K562 (cell line): ENCODE measurements around the gene MN1. TPM values are rescaled to one million over a fixed set of nuclear protein-coding genes. Genes with fewer than 3 reads are reported as not detected.

Source experiments
- ATAC-seq: fragments of 200-7000 bp; cut with Tn5 transposase; 3 replicates; pipeline ENCODE4 v1.9.1; 2020; ENCODE audit warnings: moderate library complexity
- BruUV-seq: library from RNA; stranded (reverse); fragments of 400-500 nt; replicated peaks from 2 replicates; lab custom pipeline; 2021; lab: Mats Ljungman, UMichigan
- CTCF ChIA-PET: fragments of 300-600 bp; formaldehyde crosslinking; extraction: SDS; loops from one replicate; lab custom pipeline; 2021; ENCODE audit warnings: low intra/inter-chr PET ratio; lab: Yijun Ruan, JAX
- POLR2A ChIA-PET: fragments of 300-600, 350-650 bp; sonication (Branson Sonifier 250); formaldehyde crosslinking; extraction: SDS; loops from one replicate; lab custom pipeline; 2021; ENCODE audit warnings: antibody characterized with exemption, inconsistent platforms; lab: Yijun Ruan, JAX
- DNase-seq, 4 experiments: peaks; one replicate each; pipeline versions ENCODE4 v3.0.0 to v3.0.0-alpha.2; 2011 to 2018; ENCODE audit warnings: low spot score in 3 of 4, mixed read lengths in 3 of 4; ENCODE audit errors: extremely low read depth in 1 of 4
- FAIRE-seq: peaks from 2 replicates; lab custom pipeline; 2011; peaks lifted over from hg19 to GRCh38; lab: Jason Lieb, UNC
- H2AFZ ChIP-seq: 2 replicates; pipeline ENCODE4 v1.6.0; 2011; ENCODE audit warnings: low read depth, low read length, control low read depth, inconsistent platforms
- H3K27ac ChIP-seq: fragments of 200-600 bp; 3 replicates; pipeline ENCODE4 v1.8.0; 2011; ENCODE audit warnings: low read depth, mild to moderate bottlenecking, control low read depth, inconsistent platforms, low read length, moderate library complexity, mixed read lengths; ENCODE audit errors: extremely low read depth
- H3K27me3 ChIP-seq, 2 experiments: fragments of 300-600 bp in 1 of 2; 2 replicates in 1 of 2; 3 replicates in 1 of 2; pipeline versions ENCODE4 v1.6.0 to v1.8.0; 2011; ENCODE audit warnings: inconsistent platforms in 2 of 2, low read length in 2 of 2, mild to moderate bottlenecking in 1 of 2, mixed read lengths in 1 of 2, moderate library complexity in 1 of 2; ENCODE audit not compliant: control insufficient read depth in 2 of 2, insufficient read depth in 2 of 2
- H3K36me3 ChIP-seq: fragments of 300-600 bp; 3 replicates; pipeline ENCODE4 v1.8.0; 2011; ENCODE audit warnings: mild to moderate bottlenecking, low read length, inconsistent platforms; ENCODE audit not compliant: control insufficient read depth, insufficient read depth
- H3K4me1 ChIP-seq, 2 experiments: fragments of 200-600 bp in 1 of 2; replicated peaks in 1 of 2; 2 replicates in 1 of 2; 3 replicates in 1 of 2; pipeline versions ENCODE4 v1.5.1 to v1.8.0; 2011; ENCODE audit warnings: inconsistent platforms in 2 of 2, low read length in 2 of 2, mild to moderate bottlenecking in 1 of 2, mixed read lengths in 1 of 2, moderate library complexity in 1 of 2; ENCODE audit not compliant: control insufficient read depth in 2 of 2, insufficient read depth in 2 of 2
- H3K4me2 ChIP-seq: 2 replicates; pipeline ENCODE4 v1.6.1; 2011; ENCODE audit warnings: low read length, control low read depth, inconsistent platforms, mixed read lengths; ENCODE audit not compliant: insufficient read depth
- H3K4me3 ChIP-seq: fragments of 200-600 bp; sonication (generic), shearing (Covaris generic); 2 replicates; pipeline ENCODE4 v1.5.1; 2016; ENCODE audit warnings: control low read depth, inconsistent platforms
- H3K79me2 ChIP-seq: fragments of 200-600 bp; 3 replicates; pipeline ENCODE4 v1.8.0; 2011; ENCODE audit warnings: low read length, inconsistent platforms; ENCODE audit not compliant: control insufficient read depth, insufficient read depth
- H3K9ac ChIP-seq, 2 experiments: 2 replicates each; pipeline versions ENCODE4 v1.6.0 to v1.6.1; 2011; ENCODE audit warnings: low read depth in 2 of 2, low read length in 2 of 2, control low read depth in 1 of 2, inconsistent platforms in 1 of 2, mild to moderate bottlenecking in 1 of 2, mixed read lengths in 1 of 2; ENCODE audit not compliant: insufficient read depth in 1 of 2
- H3K9me1 ChIP-seq: one replicate; pipeline ENCODE4 v1.6.0; 2011; ENCODE audit warnings: inconsistent platforms, mild to moderate bottlenecking, low read length, moderate library complexity; ENCODE audit not compliant: control insufficient read depth, insufficient read depth
- H3K9me3 ChIP-seq: replicated peaks from 2 replicates; pipeline ENCODE4 v1.5.1; 2011; ENCODE audit warnings: low read depth, low read length, inconsistent platforms; ENCODE audit not compliant: control insufficient read depth, insufficient read depth
- H4K20me1 ChIP-seq: replicated peaks from 2 replicates; pipeline ENCODE4 v1.6.1; 2011; ENCODE audit warnings: low read length, inconsistent platforms, mixed read lengths; ENCODE audit not compliant: control insufficient read depth, insufficient read depth
- DMBX1 ChIP-seq: fragments of 250-450 bp; sonication (Bioruptor Pico); IDR thresholded peaks from 2 replicates; pipeline ENCODE4 v1.8.0; 2022; ENCODE audit warnings: inconsistent platforms, mild to moderate bottlenecking, moderate library complexity, borderline replicate concordance
- ILK ChIP-seq: fragments of 450-650 bp; IDR thresholded peaks from 2 replicates; pipeline ENCODE4 v1.6.1; 2016; ENCODE audit warnings: missing genetic modification characterization, low read depth, mild to moderate bottlenecking, missing compliant biosample characterization, moderate library complexity, borderline replicate concordance
- MAFF ChIP-seq: IDR thresholded peaks from 2 replicates; pipeline ENCODE4 v1.6.1; 2012; ENCODE audit warnings: low read length, improper control_type of control experiment
- MED1 ChIP-seq: sonication (generic); formaldehyde crosslinking; IDR thresholded peaks from 2 replicates; pipeline ENCODE4 v1.8.1; 2023; ENCODE audit warnings: missing genetic modification reagents, borderline replicate concordance
- RAD51 ChIP-seq: fragments of 450-650 bp; IDR thresholded peaks from 2 replicates; pipeline ENCODE4 v1.7.1; 2016; ENCODE audit warnings: low read depth, mild to moderate bottlenecking, borderline replicate concordance
- RBM22 ChIP-seq: fragments of 200-400 bp; formaldehyde crosslinking; IDR thresholded peaks from 2 replicates; pipeline ENCODE4 v1.6.1; 2018; ENCODE audit warnings: low read length, low read depth; ENCODE audit not compliant: poor library complexity, severe bottlenecking
- RBM34 ChIP-seq: fragments of 200-400 bp; formaldehyde crosslinking; IDR thresholded peaks from 2 replicates; pipeline ENCODE4 v1.6.1; 2018; ENCODE audit warnings: low read length, borderline replicate concordance; ENCODE audit not compliant: insufficient read depth
- SAP30 ChIP-seq: fragments of 200-600 bp; sonication (generic); IDR thresholded peaks from 2 replicates; pipeline ENCODE4 v1.6.1; 2012; ENCODE audit warnings: borderline replicate concordance, low read depth, mild to moderate bottlenecking, moderate library complexity, low read length, control low read depth, inconsistent platforms; ENCODE audit not compliant: insufficient read depth, poor library complexity, severe bottlenecking
- TBL1XR1 ChIP-seq, 2 experiments: IDR thresholded peaks; 2 replicates each; pipeline ENCODE4 v1.6.1; 2012; ENCODE audit warnings: improper control_type of control experiment in 2 of 2, low read length in 2 of 2, mild to moderate bottlenecking in 1 of 2
- U2AF1 ChIP-seq: fragments of 200-400 bp; formaldehyde crosslinking; optimal IDR thresholded peaks from 2 replicates; pipeline ENCODE3; 2017; ENCODE audit warnings: mild to moderate bottlenecking, low read depth, low read length, moderate library complexity
- ZEB2 ChIP-seq: fragments of 450-650 bp; IDR thresholded peaks from 2 replicates; pipeline ENCODE4 v1.6.1; 2016
- WGBS: fragments of 100-300 bp; shearing (Covaris generic); methylation state at CpG from one replicate; pipeline ENCODE4 v1.1.6; 2016; ENCODE audit warnings: low coverage, mixed read lengths; ENCODE audit not compliant: insufficient coverage; ENCODE audit errors: missing lambda C conversion rate; 5-methylcytosine and 5-hydroxymethylcytosine counted together
- in situ Hi-C: fragments of 300-500 bp; cut with MboI; formaldehyde crosslinking; loops from 4 replicates; pipeline ENCODE4 v1.15.0; 2018; ENCODE audit warnings: inconsistent platforms, mixed read lengths
- intact Hi-C: fragments of 100-400 bp; cut with micrococcal nuclease; formaldehyde crosslinking; loops from 2 replicates; pipeline ENCODE4 v1.14.2; 2022
- polyA plus RNA-seq, 8 experiments: library from polyadenylated mRNA; depleted of rRNA in 4 of 8; stranded (reverse) in 5 of 8; unstranded in 3 of 8; fragments of >200 nt; fragmentation: Nextera tagmentation in 2 of 8; fragmentation: Illumina TruSeq in 1 of 8; extraction: Ambion mirVana in 2 of 8; extraction: Trizol in 1 of 8; gene quantifications; 2 replicates each; pipeline versions ENCODE4 v1.2.1 to v1.2.3, GENCODE V29; 2011 to 2014; ENCODE audit warnings: inconsistent platforms in 1 of 8, missing spikeins in 1 of 8
- total RNA-seq, 7 experiments: library from RNA; depleted of rRNA in 6 of 7; stranded (reverse); fragments of >200 nt in 6 of 7; fragmentation: Illumina TruSeq in 2 of 7; extraction: Trizol in 2 of 7; gene quantifications; 2 replicates each; pipeline versions ENCODE4 v1.2.1 to v1.2.3, GENCODE V29; 2011 to 2021; ENCODE audit warnings: low replicate concordance in 1 of 7
- TF ChIP-seq, protein P1 (sequence below): sonication (generic); formaldehyde crosslinking; IDR thresholded peaks from 2 replicates; pipeline ENCODE4 v1.8.1; 2023; ENCODE audit warnings: mild to moderate bottlenecking, missing genetic modification reagents
- TF ChIP-seq, protein P2 (sequence below): fragments of 250-450 bp; sonication (Bioruptor Pico); IDR thresholded peaks from 2 replicates; pipeline ENCODE4 v1.5.0; 2021; ENCODE audit warnings: mild to moderate bottlenecking, moderate library complexity
- TF ChIP-seq, protein P3 (sequence below), 3 experiments: IDR thresholded peaks in 2 of 3; conservative IDR thresholded peaks in 1 of 3; 2 replicates each; pipeline ENCODE4 v1.5.1; 2011 to 2012; ENCODE audit warnings: low read length in 3 of 3, mild to moderate bottlenecking in 3 of 3, control low read depth in 2 of 3, improper control_type of control experiment in 1 of 3, inconsistent platforms in 1 of 3, low read depth in 1 of 3, mixed read lengths in 1 of 3, moderate library complexity in 1 of 3; ENCODE audit not compliant: insufficient read depth in 2 of 3

MN1 gene
- total and polyA plus RNA-seq, 9 of the 15 experiments (the other 6 are each of a cell fraction or from before 2014, with no cell fraction given): under 0.01 to 0.05 (median 0.03) TPM; not detected in 5

DNA sequence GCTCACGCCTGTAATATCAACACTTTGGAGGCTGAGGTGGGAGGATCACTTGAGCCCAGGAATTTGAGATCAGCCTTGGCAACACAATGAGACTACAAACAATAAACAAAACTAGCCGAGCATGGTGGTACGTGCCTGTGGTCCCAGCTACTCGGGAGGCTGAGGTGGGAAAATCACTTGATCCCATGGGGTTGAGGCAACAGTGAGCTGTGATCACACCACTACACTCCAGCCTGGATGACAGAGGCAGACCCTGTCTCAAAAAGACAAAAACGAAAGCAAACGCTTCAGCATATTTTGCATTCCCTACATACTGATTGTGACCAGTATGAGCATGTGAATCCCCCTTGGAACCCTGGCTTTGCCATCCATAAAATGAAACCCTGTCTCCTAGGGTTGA, 33.9 kb upstream of the MN1 start:
- FAIRE-seq (no peak), ATAC-seq (no peak), DNase-seq (no peak)
- H3K9me3 ChIP-seq: no peaks in the 10 kb centered on the region
- H3K9me1 ChIP-seq: no peaks in the 10 kb centered on the region
- POLR2A ChIA-PET: no interaction called here
- no peaks in the 10 kb centered on the region; a peak in 1 of 5 replicates for H3K27me3 ChIP-seq
- WGBS: 53% methylated on average over 6 of the region's 6 CpGs
- no peak overlapping the region for H2AFZ ChIP-seq
- no peak overlapping the region for H3K4me3 ChIP-seq
- TF ChIP-seq RBM22 (no peak), ZEB2 (no peak), RAD51 (no peak), SAP30 (no peak), MED1 (CRISPR knock-in tag) (no peak), DMBX1 (CRISPR knock-in tag) (no peak), TBL1XR1 (IDR thresholded peaks at IDR 0.05; ENCODE audit: low read length in 2 of 2) (no peak), ILK (tag) (no peak), RBM34 (no peak), MAFF (no peak), U2AF1 (no peak)
- TF ChIP-seq, protein P1, sequence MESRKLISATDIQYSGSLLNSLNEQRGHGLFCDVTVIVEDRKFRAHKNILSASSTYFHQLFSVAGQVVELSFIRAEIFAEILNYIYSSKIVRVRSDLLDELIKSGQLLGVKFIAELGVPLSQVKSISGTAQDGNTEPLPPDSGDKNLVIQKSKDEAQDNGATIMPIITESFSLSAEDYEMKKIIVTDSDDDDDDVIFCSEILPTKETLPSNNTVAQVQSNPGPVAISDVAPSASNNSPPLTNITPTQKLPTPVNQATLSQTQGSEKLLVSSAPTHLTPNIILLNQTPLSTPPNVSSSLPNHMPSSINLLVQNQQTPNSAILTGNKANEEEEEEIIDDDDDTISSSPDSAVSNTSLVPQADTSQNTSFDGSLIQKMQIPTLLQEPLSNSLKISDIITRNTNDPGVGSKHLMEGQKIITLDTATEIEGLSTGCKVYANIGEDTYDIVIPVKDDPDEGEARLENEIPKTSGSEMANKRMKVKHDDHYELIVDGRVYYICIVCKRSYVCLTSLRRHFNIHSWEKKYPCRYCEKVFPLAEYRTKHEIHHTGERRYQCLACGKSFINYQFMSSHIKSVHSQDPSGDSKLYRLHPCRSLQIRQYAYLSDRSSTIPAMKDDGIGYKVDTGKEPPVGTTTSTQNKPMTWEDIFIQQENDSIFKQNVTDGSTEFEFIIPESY (CRISPR knock-in tag): no peak
- TF ChIP-seq, protein P2, sequence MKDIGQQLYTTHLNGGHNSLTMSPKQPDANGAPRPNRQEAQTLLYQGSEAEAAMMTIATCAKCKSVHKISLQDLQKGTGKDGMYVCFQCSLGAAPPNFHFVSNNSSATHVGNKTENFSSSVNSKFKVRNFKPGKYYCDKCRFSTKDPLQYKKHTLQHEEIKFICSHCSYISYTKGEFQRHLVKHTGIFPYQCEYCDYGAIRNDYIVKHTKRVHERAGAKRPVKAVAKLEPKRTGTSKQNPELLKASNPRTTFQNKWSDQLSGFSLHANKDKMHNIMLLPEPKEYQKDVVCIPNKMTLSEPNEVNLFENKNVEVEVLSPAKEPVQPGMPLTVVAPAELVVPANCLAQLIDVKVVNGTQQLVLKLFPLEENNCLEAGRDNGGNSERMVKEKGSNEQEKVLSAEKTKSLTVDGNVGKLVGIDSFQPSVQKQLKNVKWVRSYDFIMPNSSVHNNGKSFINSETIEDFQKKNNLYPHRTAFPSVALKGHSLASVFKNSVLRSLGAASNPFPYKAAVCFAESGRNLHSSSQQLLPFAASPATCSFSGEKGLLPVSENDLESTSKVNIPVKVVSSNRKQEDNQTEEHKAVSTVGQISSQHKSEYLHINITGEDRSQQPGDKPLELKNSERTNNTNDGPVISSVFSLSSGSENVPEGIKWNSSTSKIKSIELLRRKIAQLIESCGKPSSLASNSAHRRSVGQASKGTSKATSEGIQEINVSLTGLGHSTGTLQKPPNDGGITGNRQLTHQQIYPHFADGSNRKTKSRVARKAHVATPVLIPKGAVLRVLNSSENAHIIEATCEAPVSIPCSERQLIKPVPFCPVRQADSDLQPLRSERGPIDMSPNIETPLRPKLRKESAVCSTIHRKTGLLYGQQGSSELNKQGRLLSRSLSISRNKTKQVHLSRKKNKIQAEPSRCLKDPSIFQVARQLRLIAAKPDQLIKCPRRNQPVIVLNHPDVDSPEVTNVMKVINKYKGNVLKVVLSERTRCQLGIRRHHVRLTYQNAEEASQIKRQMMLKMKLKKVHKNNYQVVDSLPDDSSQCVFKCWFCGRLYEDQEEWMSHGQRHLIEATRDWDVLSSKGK: no peak
- TF ChIP-seq, protein P3, sequence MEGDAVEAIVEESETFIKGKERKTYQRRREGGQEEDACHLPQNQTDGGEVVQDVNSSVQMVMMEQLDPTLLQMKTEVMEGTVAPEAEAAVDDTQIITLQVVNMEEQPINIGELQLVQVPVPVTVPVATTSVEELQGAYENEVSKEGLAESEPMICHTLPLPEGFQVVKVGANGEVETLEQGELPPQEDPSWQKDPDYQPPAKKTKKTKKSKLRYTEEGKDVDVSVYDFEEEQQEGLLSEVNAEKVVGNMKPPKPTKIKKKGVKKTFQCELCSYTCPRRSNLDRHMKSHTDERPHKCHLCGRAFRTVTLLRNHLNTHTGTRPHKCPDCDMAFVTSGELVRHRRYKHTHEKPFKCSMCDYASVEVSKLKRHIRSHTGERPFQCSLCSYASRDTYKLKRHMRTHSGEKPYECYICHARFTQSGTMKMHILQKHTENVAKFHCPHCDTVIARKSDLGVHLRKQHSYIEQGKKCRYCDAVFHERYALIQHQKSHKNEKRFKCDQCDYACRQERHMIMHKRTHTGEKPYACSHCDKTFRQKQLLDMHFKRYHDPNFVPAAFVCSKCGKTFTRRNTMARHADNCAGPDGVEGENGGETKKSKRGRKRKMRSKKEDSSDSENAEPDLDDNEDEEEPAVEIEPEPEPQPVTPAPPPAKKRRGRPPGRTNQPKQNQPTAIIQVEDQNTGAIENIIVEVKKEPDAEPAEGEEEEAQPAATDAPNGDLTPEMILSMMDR (IDR thresholded peaks at IDR 0.05 in 2 of 3, conservative IDR thresholded peaks at IDR 0.05 in 1 of 3; ENCODE audit: insufficient read depth in 2 of 3, low read depth in 1 of 3, low read length in 3 of 3): no peak
- H3K27ac ChIP-seq: no peak overlapping the region
- intact Hi-C loops (no loop called here), in situ Hi-C loops (no loop called here)
- H4K20me1 ChIP-seq: no peaks in the 10 kb centered on the region
- no TSS peak for BruUV-seq
- CTCF ChIA-PET: no interaction called here
- no peaks in the 10 kb centered on the region for H3K36me3 ChIP-seq
- H3K9ac ChIP-seq: no peak overlapping the region
- H3K79me2 ChIP-seq: no peaks in the 10 kb centered on the region
- H3K4me2 ChIP-seq: no peak overlapping the region
- H3K4me1 ChIP-seq: peaks cover 5 to 8% of the 10 kb centered on the region in 2 experiments; a peak in 3 of 5 replicates
